ENCODE data around the gene GRK7. TPM values are rescaled to one million over a fixed set of nuclear protein-coding genes. Genes with fewer than 3 reads are reported as not detected.
"Not testable (repeated sequence)": the region's sequence is repeated elsewhere in the genome, so short reads cannot be mapped to it uniquely, and the experiment has no call there.

The GRK7 gene
- total RNA-seq, 8 experiments from 2014 or later = 0.05 to 0.19 (median 0.08) TPM; not detected in 5

- in situ Hi-C loops (cut with MboI; ENCODE audit: low pct_unique_long_range_greater_than_20kb in 2 of 9, low sequenced_read_pairs in 9 of 9, unreplicated experiment in 9 of 9); H3K4me1 ChIP-seq (replicated peaks in 1 of 2); ATAC-seq (replicated peaks in 6 of 8); H3K27ac ChIP-seq; H3K4me3 ChIP-seq: not testable (repeated sequence)
- WGBS, 10 experiments = 67 to 100% (median 73%) methylated on average over 1 to 4 of the region's 6 CpGs; no CpG with 5 or more reads in 4 of the 10 experiments
These were observed 40.3 kb downstream of the GRK7 start for GRCh38 chr3:141803538-141803937.

- no peak overlapping the region for H3K27ac ChIP-seq
- ATAC-seq (replicated peaks in 6 of 8) = no peak
- H3K4me3 ChIP-seq = no peak overlapping the region
- 67 to 100% (median 91%) methylated on average over 2 of the region's 2 CpGs; no CpG with 5 or more reads in 6 of the 10 experiments for WGBS, 10 experiments
- in situ Hi-C loops (cut with MboI; ENCODE audit: low pct_unique_long_range_greater_than_20kb in 2 of 9, low sequenced_read_pairs in 9 of 9, unreplicated experiment in 9 of 9) = no loop called here
- H3K4me1 ChIP-seq (replicated peaks in 1 of 2) = no peaks in the 10 kb centered on the region
These were observed 41.2 kb downstream of the GRK7 start for GRCh38 chr3:141804447-141804777.

- Histone ChIP-seq H3K4me3 (no peak overlapping the region), H3K4me1 (replicated peaks in 1 of 2) (no peaks in the 10 kb centered on the region), H3K27ac (no peak overlapping the region)
- WGBS, 10 experiments = 68 to 97% (median 96%) methylated on average over 4 to 12 of the region's 18 CpGs; no CpG with 5 or more reads in 1 of the 10 experiments
- no peak for ATAC-seq (replicated peaks in 6 of 8)
- in situ Hi-C loops (cut with MboI; ENCODE audit: low pct_unique_long_range_greater_than_20kb in 2 of 9, low sequenced_read_pairs in 9 of 9, unreplicated experiment in 9 of 9) = no loop called here
These were observed 41.8 kb downstream of the GRK7 start for GRCh38 chr3:141804778-141805639.

- in situ Hi-C loops (cut with MboI; ENCODE audit: low pct_unique_long_range_greater_than_20kb in 2 of 9, low sequenced_read_pairs in 9 of 9, unreplicated experiment in 9 of 9) = no loop called here
- 30 to 100% (median 81%) methylated on average over 1 to 7 of the region's 7 CpGs for WGBS, 10 experiments
- Histone ChIP-seq H3K4me3 (no peak overlapping the region), H3K27ac (no peak overlapping the region), H3K4me1 (replicated peaks in 1 of 2) (peaks cover 4 to 5% of the 10 kb centered on the region in 2 donors)
- no peak for ATAC-seq (replicated peaks in 6 of 8)
These were observed 44.2 kb downstream of the GRK7 start for GRCh38 chr3:141807277-141808033.

GRCh38 chr3:141808586-141808985 lies 45.4 kb downstream of the GRK7 start:
- no peak for ATAC-seq (replicated peaks in 6 of 8)
- WGBS, 10 experiments = 35 to 100% (median 92%) methylated on average over 1 to 5 of the region's 5 CpGs; no CpG with 5 or more reads in 2 of the 10 experiments
- Histone ChIP-seq H3K4me3 (no peak overlapping the region), H3K4me1 (replicated peaks in 1 of 2) (peaks cover 4 to 5% of the 10 kb centered on the region in 2 donors), H3K27ac (no peak overlapping the region)
- in situ Hi-C loops (cut with MboI; ENCODE audit: low pct_unique_long_range_greater_than_20kb in 2 of 9, low sequenced_read_pairs in 9 of 9, unreplicated experiment in 9 of 9) = no loop called here

- WGBS, 10 experiments = 58 to 100% (median 97%) methylated on average over 1 to 2 of the region's 2 CpGs; no CpG with 5 or more reads in 1 of the 10 experiments
- Histone ChIP-seq H3K27ac (no peak overlapping the region), H3K4me3 (no peak overlapping the region), H3K4me1 (replicated peaks in 1 of 2) (peaks cover 4 to 5% of the 10 kb centered on the region in 2 donors)
- no peak for ATAC-seq (replicated peaks in 6 of 8)
- in situ Hi-C loops (cut with MboI; ENCODE audit: low pct_unique_long_range_greater_than_20kb in 2 of 9, low sequenced_read_pairs in 9 of 9, unreplicated experiment in 9 of 9) = no loop called here
These were observed 47.0 kb downstream of the GRK7 start for GRCh38 chr3:141810161-141810560.

- peaks cover 4 to 5% of the 10 kb centered on the region in 2 donors for H3K4me1 ChIP-seq (replicated peaks in 1 of 2)
- 0 to 92% (median 84%) methylated on average over 1 to 3 of the region's 3 CpGs; no CpG with 5 or more reads in 1 of the 10 experiments for WGBS, 10 experiments
- no peak for ATAC-seq (replicated peaks in 6 of 8)
- in situ Hi-C loops (cut with MboI; ENCODE audit: low pct_unique_long_range_greater_than_20kb in 2 of 9, low sequenced_read_pairs in 9 of 9, unreplicated experiment in 9 of 9) = no loop called here
- H3K27ac ChIP-seq = no peak overlapping the region
- H3K4me3 ChIP-seq = no peak overlapping the region
These were observed 48.1 kb downstream of the GRK7 start for GRCh38 chr3:141811348-141811747.

GRCh38 chr3:141812084-141812483 lies 48.9 kb downstream of the GRK7 start:
- in situ Hi-C loops (cut with MboI; ENCODE audit: low pct_unique_long_range_greater_than_20kb in 2 of 9, low sequenced_read_pairs in 9 of 9, unreplicated experiment in 9 of 9) = no loop called here
- H3K4me1 ChIP-seq (replicated peaks in 1 of 2) = peaks cover 4 to 5% of the 10 kb centered on the region in 2 donors
- peak in 7 of 8 experiments; percentile 22 to 94 (median 78) for ATAC-seq (replicated peaks in 6 of 8)

GRCh38 chr3:141812586-141812985 lies 49.4 kb downstream of the GRK7 start:
- no peak overlapping the region for H3K4me3 ChIP-seq
- H3K27ac ChIP-seq = no peak overlapping the region
- in situ Hi-C loops (cut with MboI; ENCODE audit: low pct_unique_long_range_greater_than_20kb in 2 of 9, low sequenced_read_pairs in 9 of 9, unreplicated experiment in 9 of 9) = no loop called here
- peaks cover 4 to 5% of the 10 kb centered on the region in 2 donors for H3K4me1 ChIP-seq (replicated peaks in 1 of 2)
- no peak for ATAC-seq (replicated peaks in 6 of 8)
- WGBS, 10 experiments = 0 to 100% (median 66%) methylated on average over 1 to 4 of the region's 4 CpGs; no CpG with 5 or more reads in 3 of the 10 experiments

More at GRCh38 chr3:141812084-141812483, 48.9 kb downstream of the GRK7 start:
- H3K4me3 ChIP-seq = no peak overlapping the region
- H3K27ac ChIP-seq = no peak overlapping the region
- WGBS, 10 experiments = 0 to 67% (median 14%) methylated on average over 1 to 5 of the region's 5 CpGs; no CpG with 5 or more reads in 3 of the 10 experiments

Other genes with a start within 250 kb of the GRK7 start
- gene RNF7, start 25.1 kb upstream of the GRK7 start, total RNA-seq = 100 to 1,000 TPM in 2 of 8 experiments, 10 to 100 TPM in 6; 70.5 to 140 (median 91.8) TPM
- gene ATP1B3, start 113.2 kb downstream of the GRK7 start, total RNA-seq = 100 to 1,000 TPM in 2 of 8 experiments, 10 to 100 TPM in 6; 49.5 to 173 (median 65.8) TPM

All from motor neuron (in vitro differentiated cells).